GM12878 (cell line): ENCODE results near the gene PHLDB3.

ENCODE experiments used
- CEBPB ChIP-seq, 2 experiments: fragments of 150-350 bp in 1 of 2; IDR thresholded peaks; 2 replicates each; pipeline ENCODE4 v1.6.1; 2012 to 2014; ENCODE audit warnings: low read depth in 2 of 2, low read length in 2 of 2, borderline replicate concordance in 1 of 2, inconsistent platforms in 1 of 2
- CREM ChIP-seq: IDR thresholded peaks from 2 replicates; pipeline ENCODE4 v1.6.1; 2014; ENCODE audit warnings: antibody characterized with exemption, low read depth
- HDAC2 ChIP-seq: fragments of 200-600 bp; sonication (generic); IDR thresholded peaks from 2 replicates; pipeline ENCODE4 v1.6.1; 2017
- HDGF ChIP-seq: fragments of 450-650 bp; IDR thresholded peaks from 2 replicates; pipeline ENCODE4 v1.6.1; 2016; ENCODE audit warnings: antibody characterized with exemption
- LARP7 ChIP-seq: fragments of 450-650 bp; IDR thresholded peaks from 2 replicates; pipeline ENCODE4 v1.6.1; 2017; ENCODE audit warnings: mild to moderate bottlenecking
- NFYB ChIP-seq: IDR thresholded peaks from 2 replicates; pipeline ENCODE4 v1.6.1; 2011; ENCODE audit warnings: low read depth, mild to moderate bottlenecking, low read length, improper control_type of control experiment, moderate library complexity; ENCODE audit not compliant: insufficient read depth
- TF ChIP-seq, protein P1 (sequence below), 3 experiments: IDR thresholded peaks in 2 of 3; conservative IDR thresholded peaks in 1 of 3; 2 replicates each; pipeline ENCODE4 v1.5.1; 2011; ENCODE audit warnings: low read depth in 3 of 3, low read length in 3 of 3, mild to moderate bottlenecking in 3 of 3, control low read depth in 2 of 3, moderate library complexity in 2 of 3, inconsistent platforms in 1 of 3, mixed read lengths in 1 of 3; ENCODE audit not compliant: control insufficient read depth in 2 of 3, insufficient read depth in 1 of 3; ENCODE audit errors: extremely low read depth in 1 of 3
- TF ChIP-seq, protein P2 (sequence below): IDR thresholded peaks from 2 replicates; pipeline ENCODE4 v1.6.1; 2012; ENCODE audit warnings: low read length, inconsistent platforms

GRCh38 chr19:43485951-43486350, 18.6 kb downstream of the PHLDB3 start:
- TF ChIP-seq, protein P1, sequence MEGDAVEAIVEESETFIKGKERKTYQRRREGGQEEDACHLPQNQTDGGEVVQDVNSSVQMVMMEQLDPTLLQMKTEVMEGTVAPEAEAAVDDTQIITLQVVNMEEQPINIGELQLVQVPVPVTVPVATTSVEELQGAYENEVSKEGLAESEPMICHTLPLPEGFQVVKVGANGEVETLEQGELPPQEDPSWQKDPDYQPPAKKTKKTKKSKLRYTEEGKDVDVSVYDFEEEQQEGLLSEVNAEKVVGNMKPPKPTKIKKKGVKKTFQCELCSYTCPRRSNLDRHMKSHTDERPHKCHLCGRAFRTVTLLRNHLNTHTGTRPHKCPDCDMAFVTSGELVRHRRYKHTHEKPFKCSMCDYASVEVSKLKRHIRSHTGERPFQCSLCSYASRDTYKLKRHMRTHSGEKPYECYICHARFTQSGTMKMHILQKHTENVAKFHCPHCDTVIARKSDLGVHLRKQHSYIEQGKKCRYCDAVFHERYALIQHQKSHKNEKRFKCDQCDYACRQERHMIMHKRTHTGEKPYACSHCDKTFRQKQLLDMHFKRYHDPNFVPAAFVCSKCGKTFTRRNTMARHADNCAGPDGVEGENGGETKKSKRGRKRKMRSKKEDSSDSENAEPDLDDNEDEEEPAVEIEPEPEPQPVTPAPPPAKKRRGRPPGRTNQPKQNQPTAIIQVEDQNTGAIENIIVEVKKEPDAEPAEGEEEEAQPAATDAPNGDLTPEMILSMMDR (IDR thresholded peaks at IDR 0.05 in 2 of 3, conservative IDR thresholded peaks at IDR 0.05 in 1 of 3; ENCODE audit: control insufficient read depth in 2 of 3, extremely low read depth in 1 of 3, insufficient read depth in 1 of 3, low read depth in 3 of 3, low read length in 3 of 3) = no peak
- TF ChIP-seq, protein P2, sequence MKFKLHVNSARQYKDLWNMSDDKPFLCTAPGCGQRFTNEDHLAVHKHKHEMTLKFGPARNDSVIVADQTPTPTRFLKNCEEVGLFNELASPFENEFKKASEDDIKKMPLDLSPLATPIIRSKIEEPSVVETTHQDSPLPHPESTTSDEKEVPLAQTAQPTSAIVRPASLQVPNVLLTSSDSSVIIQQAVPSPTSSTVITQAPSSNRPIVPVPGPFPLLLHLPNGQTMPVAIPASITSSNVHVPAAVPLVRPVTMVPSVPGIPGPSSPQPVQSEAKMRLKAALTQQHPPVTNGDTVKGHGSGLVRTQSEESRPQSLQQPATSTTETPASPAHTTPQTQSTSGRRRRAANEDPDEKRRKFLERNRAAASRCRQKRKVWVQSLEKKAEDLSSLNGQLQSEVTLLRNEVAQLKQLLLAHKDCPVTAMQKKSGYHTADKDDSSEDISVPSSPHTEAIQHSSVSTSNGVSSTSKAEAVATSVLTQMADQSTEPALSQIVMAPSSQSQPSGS = no peak
- TF ChIP-seq LARP7 = no peak
- no peak for TF ChIP-seq CEBPB (IDR thresholded peaks at IDR 0.05; ENCODE audit: borderline replicate concordance in 1 of 2, low read depth in 2 of 2, low read length in 2 of 2)
- TF ChIP-seq HDGF = no peak
- no peak for TF ChIP-seq HDAC2
- no peak for TF ChIP-seq CREM
- TF ChIP-seq NFYB = no peak
